Heart right ventricle (tissue), 16 donors: ENCODE results near the gene NOS1AP. TPM values are rescaled to one million over a fixed set of nuclear protein-coding genes. Genes with fewer than 3 reads are reported as not detected.

Source experiments
- ATAC-seq, 8 donors: fragments of 200-7000 bp; cut with Tn5 transposase; one replicate each; pipeline ENCODE4 v1.9.1; 2020; ENCODE audit warnings: mild to moderate bottlenecking in 8 of 8, moderate library complexity in 8 of 8, moderate number of reproducible peaks in 1 of 8
- DNase-seq, 2 donors: peaks; one replicate each; pipeline ENCODE4 v3.0.0-alpha.2; 2020
- H3K27ac ChIP-seq, 10 donors: fragments of 200-600 bp; sonication (generic) in 2 of 10; one replicate each; pipeline versions ENCODE4 v1.5.0 to v1.8.0; 2020 to 2022; ENCODE audit warnings: mild to moderate bottlenecking in 3 of 10
- H3K27me3 ChIP-seq, 7 donors: fragments of 200-600 bp; one replicate each; pipeline ENCODE4 v1.8.0; 2021 to 2022; ENCODE audit warnings: mild to moderate bottlenecking in 2 of 7
- H3K36me3 ChIP-seq, 9 donors: fragments of 200-600 bp; sonication (generic) in 1 of 9; one replicate each; pipeline versions ENCODE4 v1.5.0 to v1.8.0; 2020 to 2022; ENCODE audit warnings: mild to moderate bottlenecking in 2 of 9
- H3K4me1 ChIP-seq, 9 donors: fragments of 200-600 bp; sonication (generic) in 1 of 9; one replicate each; pipeline versions ENCODE4 v1.5.0 to v1.8.0; 2020 to 2022; ENCODE audit warnings: mild to moderate bottlenecking in 4 of 9
- H3K4me3 ChIP-seq, 10 donors: fragments of 200-600 bp; sonication (generic) in 2 of 10; one replicate each; pipeline versions ENCODE4 v1.5.0 to v1.8.0; 2020 to 2022; ENCODE audit warnings: mild to moderate bottlenecking in 7 of 10, moderate library complexity in 2 of 10
- H3K9me3 ChIP-seq, 11 donors: fragments of 200-600 bp in 10 of 11; sonication (generic) in 2 of 11; one replicate each; pipeline versions ENCODE4 v1.5.0 to v1.8.0; 2013 to 2022; ENCODE audit warnings: mild to moderate bottlenecking in 2 of 11, control low read depth in 1 of 11, moderate library complexity in 1 of 11
- CTCF ChIP-seq, 9 donors: fragments of 200-600 bp; sonication (generic) in 2 of 9; IDR thresholded peaks; one replicate each; pipeline versions ENCODE4 v1.5.0 to v1.8.0; 2021 to 2022; ENCODE audit warnings: antibody characterized with exemption in 9 of 9, mild to moderate bottlenecking in 5 of 9, moderate library complexity in 1 of 9
- WGBS, 2 donors: extraction: QIAGEN DNeasy Blood & Tissue Kit; methylation state at CpG; one replicate each; pipeline ENCODE4 v1.1.7; 2013; ENCODE audit warnings: inconsistent platforms in 1 of 2; 5-methylcytosine and 5-hydroxymethylcytosine counted together
- intact Hi-C, 10 donors: fragments of 100-400 bp; cut with DNase I; formaldehyde crosslinking; loops; one replicate each; pipeline versions ENCODE4 v1.11.1 to v1.14.2; 2022
- polyA plus RNA-seq, 2 donors: library from polyadenylated mRNA; stranded (reverse); fragments of 200-250 nt; gene quantifications; one replicate each; pipeline ENCODE4 v1.2.3, GENCODE V29; 2013
- total RNA-seq, 10 donors: library from RNA; stranded (reverse); fragmentation: NEBNext Ultra II Directional in 3 of 10; extraction: Animal tissue kit (Norgen Biotek cat#: 25700) in 3 of 10; gene quantifications; one replicate each; pipeline versions ENCODE4 v1.2.1 to v1.2.4, GENCODE V29; 2021 to 2023
- donor health status: Arrhythmogenic right ventricular cardiomyopathy.
- donor health status: ischemic (EF 13 %, LVEDD 7.1; RV severe dilation, severe dysfunction).
- donor health status: healthy with polysubstance abuse.
- donor health status: DM: no; HTN: yes; CAD: no.
- donor health status: DM: no; HTN: no; CAD: no.
- donor health status: ischemic (EF 25% LVEDD 6.9; RV normal size, moderate dysfunction).
- donor health status: ischemic (EF 25% LVEDD 5.7; RV mildly dilated, moderate dysfunction).
- donor health status: healthy.
- donor health status: DM: yes; HTN: yes; CAD: no.
- donor health status: Ischemic cardiomyopathy.
- donor health status: ischemic (EF 35%, LVEDD 5.7; RV mildly dilated, moderate dysfunction).
- donor health status: nonischemic (EF 11% LVEDD 7.7; RV severe dilation, severe dysfunction).
- donor health status: DM: yes; HTN: yes; CAD: no.
- donor health status: PGD.
- donor health status: ischemic (EF 29% LVEDD 5.4; RV normal size, mild dysfunction).
- donor health status: nonischemic (EF 23%, LVEDD 6.1; RV moderate dilation, normal function).

The NOS1AP gene
- total and polyA plus RNA-seq, 12 donors: 0.19 to 7.1 (median 4.6) TPM

- Histone ChIP-seq H3K27me3 (no peaks in the 10 kb centered on the region), H3K36me3 (no peaks in the 10 kb centered on the region), H3K27ac (no peak overlapping the region), H3K4me1 (no peaks in the 10 kb centered on the region), H3K4me3 (no peak overlapping the region), H3K9me3 (no peaks in the 10 kb centered on the region)
- WGBS, 2 donors: 63 to 66% methylated on average over 3 of the region's 3 CpGs
- TF ChIP-seq CTCF (IDR thresholded peaks at IDR 0.05): no peak
- no peak for ATAC-seq
- intact Hi-C loops: loop anchor here in 1 of 10 donors (5.0 kb wide), 1 partner anchor 35 kb away; no protein-coding TSS in a partner anchor
- no peak for DNase-seq
These were observed 202.5 kb downstream of the NOS1AP start for GRCh38 chr1:162271972-162272371.

- intact Hi-C loops: loop anchor here in 1 of 10 donors (5.0 kb wide), 1 partner anchor 35 kb away; no protein-coding TSS in a partner anchor
These were observed 202.9 kb downstream of the NOS1AP start for GRCh38 chr1:162272419-162272818.

GRCh38 chr1:162275622-162276175 is 206.2 kb downstream of the NOS1AP start:
- H3K27ac ChIP-seq: no peak overlapping the region
- intact Hi-C loops: loop anchor here (2.0 to 5.0 kb wide), 5 partner anchors 117 to 219 kb away; no protein-coding TSS in a partner anchor
- H3K4me1 ChIP-seq: peaks cover 0 to 8% (median 0%) of the 10 kb centered on the region in 9 donors
- ATAC-seq (no peak), DNase-seq (no peak)
- H3K36me3 ChIP-seq: no peaks in the 10 kb centered on the region
- no peaks in the 10 kb centered on the region for H3K9me3 ChIP-seq
- no peak overlapping the region for H3K4me3 ChIP-seq
- WGBS, 2 donors: 94 to 95% methylated on average over 6 of the region's 6 CpGs
- peaks cover 0 to 6% (median 0%) of the 10 kb centered on the region in 7 donors for H3K27me3 ChIP-seq
- no peak for TF ChIP-seq CTCF (IDR thresholded peaks at IDR 0.05)

More at GRCh38 chr1:162272419-162272818, 202.9 kb downstream of the NOS1AP start:
- ATAC-seq (no peak), DNase-seq (no peak)
- no peak overlapping the region for H3K4me3 ChIP-seq
- H3K27me3 ChIP-seq: no peaks in the 10 kb centered on the region
- 79 to 86% methylated on average over 5 of the region's 5 CpGs for WGBS, 2 donors
- H3K4me1 ChIP-seq: no peaks in the 10 kb centered on the region
- no peak for TF ChIP-seq CTCF (IDR thresholded peaks at IDR 0.05)
- H3K27ac ChIP-seq: no peak overlapping the region
- no peaks in the 10 kb centered on the region for H3K36me3 ChIP-seq
- no peaks in the 10 kb centered on the region for H3K9me3 ChIP-seq

- peak in 2 of 8 donors; percentile 38 to 48 for ATAC-seq
These were observed 207.0 kb downstream of the NOS1AP start for GRCh38 chr1:162276493-162276892.

More at GRCh38 chr1:162276493-162276892, 207.0 kb downstream of the NOS1AP start:
- peaks cover 0 to 8% (median 0%) of the 10 kb centered on the region in 9 donors for H3K4me1 ChIP-seq
- peak in 7 of 9 donors; percentile 32 to 58 (median 48) for TF ChIP-seq CTCF (IDR thresholded peaks at IDR 0.05)
- no peaks in the 10 kb centered on the region for H3K36me3 ChIP-seq
- no peak overlapping the region for H3K27ac ChIP-seq
- no peak overlapping the region for H3K4me3 ChIP-seq
- peaks cover 0 to 6% (median 0%) of the 10 kb centered on the region in 7 donors for H3K27me3 ChIP-seq
- WGBS, 2 donors: 35 to 58% methylated on average over 1 of the region's 1 CpG
- intact Hi-C loops: loop anchor here (2.0 to 5.0 kb wide), 5 partner anchors 116 to 220 kb away; no protein-coding TSS in a partner anchor
- H3K9me3 ChIP-seq: no peaks in the 10 kb centered on the region
- DNase-seq: no peak
